Right kidney (tissue), 9 donors: ENCODE results near the gene BMP2K.

Source experiments
- DNase-seq: peaks from one replicate; pipeline ENCODE4 v3.0.0-alpha.2; 2016
- long read RNA-seq, 8 donors: transcript quantifications; one replicate each; lab custom pipeline, GENCODE V29; 2026

Gene BMP2K
- long read RNA-seq, donor 1 = 0 reads
- long read RNA-seq, donor 2 = 0 reads
- long read RNA-seq, donor 3 = 0 reads
- long read RNA-seq, donor 4, partial matches to known transcripts = 0 of 2 reads
- long read RNA-seq, donor 4, other reads (novel, unspliced or antisense) = 0 of 2 reads
- long read RNA-seq, donor 5 = 0 reads
- long read RNA-seq, donor 6 = 0 reads
- long read RNA-seq, donor 7, partial matches to known transcripts = 0 of 2 reads
- long read RNA-seq, donor 7, other reads (novel, unspliced or antisense) = 0 of 2 reads
- long read RNA-seq, donor 8, partial matches to known transcripts = 0 of 1 reads
- long read RNA-seq, donor 8, other reads (novel, unspliced or antisense) = 0 of 1 reads

- peak; percentile 93 for DNase-seq
Observed at GRCh38 chr4:78776079-78776728, at the start of gene BMP2K. Gene BMP2K, plus strand, starts transcription at chr4:78776350. Its CDS starts 194 bp downstream, at chr4:78776544.

DNA sequence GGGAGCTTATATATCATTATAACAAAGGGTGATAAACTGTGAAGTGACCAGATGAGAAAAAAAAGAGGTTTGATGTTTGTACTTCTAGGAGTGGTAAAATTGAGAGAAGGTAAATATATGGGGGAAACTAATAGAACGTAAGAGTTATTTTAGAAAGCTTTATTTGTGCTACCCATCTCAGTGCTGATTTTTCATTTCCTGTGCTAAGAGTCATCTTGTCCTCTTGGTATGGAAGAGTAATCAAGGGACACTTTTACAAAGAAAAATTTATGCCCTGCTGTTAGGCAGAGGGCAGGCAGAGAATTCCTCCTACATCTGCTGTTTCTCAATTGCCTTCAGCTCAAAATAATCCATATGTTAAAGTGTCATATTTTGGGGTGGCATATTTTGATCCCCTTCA is 49.6 kb upstream of the BMP2K start:
- DNase-seq = no peak

- DNase-seq = no peak
Observed at GRCh38 chr4:78732332-78733104, 43.6 kb upstream of the BMP2K start.

DNA sequence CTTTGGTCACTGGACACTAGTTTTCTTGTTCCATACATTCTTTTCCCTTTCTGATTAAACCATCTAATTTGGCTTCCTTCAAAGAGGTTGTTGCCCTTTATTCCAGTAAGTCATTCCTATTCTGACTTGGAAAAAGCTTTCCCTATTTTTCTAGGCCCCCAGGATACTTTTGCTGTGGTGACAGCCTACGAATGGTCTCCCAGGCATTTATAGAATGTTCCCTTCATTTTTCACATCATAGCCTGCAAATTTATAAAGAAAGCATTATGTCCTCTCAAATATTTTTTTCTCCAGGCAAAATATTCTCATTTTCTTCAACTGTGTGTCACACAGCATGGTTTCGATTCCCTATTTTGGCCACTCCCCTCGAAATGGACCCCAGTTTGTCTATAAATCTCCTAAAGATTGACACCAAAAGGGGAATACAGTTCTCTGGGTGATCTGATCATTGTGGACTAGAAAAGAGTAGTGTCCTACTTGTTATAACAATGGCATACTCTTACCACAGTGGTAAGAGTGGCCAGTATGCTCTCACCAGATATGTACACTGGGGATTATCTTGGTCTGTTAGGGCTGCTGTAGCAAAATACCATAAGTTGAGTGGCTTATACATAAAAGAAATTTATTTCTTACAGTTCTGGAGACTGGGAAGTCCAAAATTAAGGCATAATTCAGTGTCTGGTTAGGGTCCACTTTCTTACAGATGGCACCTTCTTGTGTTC is 41.5 kb upstream of the BMP2K start:
- no peak for DNase-seq

- DNase-seq = no peak
Observed at GRCh38 chr4:78735697-78736096, 40.5 kb upstream of the BMP2K start.

- DNase-seq = no peak
Observed at GRCh38 chr4:78737035-78737434, 39.1 kb upstream of the BMP2K start.

- no peak for DNase-seq
Observed at GRCh38 chr4:78737973-78738372, 38.2 kb upstream of the BMP2K start.

DNA sequence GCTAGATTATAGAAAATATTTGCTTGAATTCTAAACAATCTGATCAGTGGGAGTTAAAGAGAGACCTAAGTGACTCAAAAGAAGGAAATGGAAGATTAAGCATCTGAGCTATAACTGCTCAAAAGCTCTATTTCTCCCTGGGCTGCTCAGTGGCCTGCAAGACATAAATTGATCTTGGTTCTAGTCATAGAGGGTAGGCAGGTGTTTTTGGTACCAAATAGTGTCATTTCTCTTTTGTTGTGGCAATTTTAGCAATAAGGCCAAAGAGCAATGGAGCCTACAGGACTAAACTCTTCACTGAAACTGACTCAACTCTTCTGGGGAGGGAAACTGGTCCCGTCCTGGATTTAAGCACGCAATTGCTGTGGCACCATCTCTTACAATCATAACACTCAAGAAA is 33.9 kb upstream of the BMP2K start:
- DNase-seq = no peak

DNA sequence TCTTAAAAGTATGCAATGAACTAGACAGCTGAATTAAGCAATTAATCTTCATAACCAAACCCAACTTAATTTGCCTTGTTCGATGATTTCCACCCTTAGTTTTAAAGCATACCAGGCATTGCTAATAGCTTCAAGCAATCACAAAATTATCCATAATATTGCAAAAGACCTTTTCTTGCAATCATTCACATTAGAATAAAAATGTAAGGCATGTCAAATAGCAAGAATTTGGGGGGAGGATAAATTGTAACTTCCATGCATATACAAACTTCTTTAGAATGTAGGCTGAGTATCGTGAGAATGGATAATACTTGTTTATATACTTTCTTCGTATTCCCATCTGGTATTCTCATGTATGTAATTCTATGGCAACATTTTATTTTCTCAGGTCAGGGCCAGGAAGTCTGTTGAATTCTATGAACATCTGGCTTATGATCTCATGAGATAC is 28.7 kb upstream of the BMP2K start:
- no peak for DNase-seq

GRCh38 chr4:78748381-78748780 is 27.8 kb upstream of the BMP2K start:
- DNase-seq = no peak

DNA sequence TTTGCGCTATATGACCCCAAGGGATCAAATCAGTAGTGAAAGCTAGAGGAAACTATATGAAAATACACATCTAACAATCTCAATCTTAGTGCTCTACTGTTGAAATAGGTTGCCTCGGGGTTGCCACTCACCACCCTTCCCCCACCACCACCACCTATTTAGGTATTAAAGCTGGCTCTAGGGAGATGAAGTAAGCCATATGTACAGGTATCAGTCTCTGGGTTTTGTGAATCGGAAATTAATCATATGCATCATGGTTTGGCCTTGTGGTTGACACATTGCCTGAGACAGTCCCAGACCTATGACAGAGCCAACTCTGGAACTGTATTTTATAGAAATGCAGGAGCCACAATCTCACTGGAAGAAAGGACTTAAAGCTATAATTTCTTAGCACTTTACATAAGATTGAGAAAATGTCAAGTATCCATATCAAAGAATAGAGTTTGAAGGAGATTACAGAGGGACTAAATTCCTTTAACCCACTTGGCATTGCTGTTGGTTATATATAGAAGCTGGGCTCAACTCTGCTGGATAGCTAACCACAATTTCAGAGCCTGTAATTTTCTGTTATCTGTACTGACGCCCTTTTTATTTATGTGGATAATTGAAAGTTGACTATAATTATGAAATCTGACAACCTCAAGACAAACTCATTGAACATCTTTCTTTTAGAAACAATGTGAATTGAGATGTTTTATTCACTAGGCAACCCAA is 26.7 kb upstream of the BMP2K start:
- no peak for DNase-seq

- DNase-seq = no peak
Observed at GRCh38 chr4:78749972-78750727, 26.0 kb upstream of the BMP2K start.

- no peak for DNase-seq
Observed at GRCh38 chr4:78753091-78753490, 23.1 kb upstream of the BMP2K start.

DNA sequence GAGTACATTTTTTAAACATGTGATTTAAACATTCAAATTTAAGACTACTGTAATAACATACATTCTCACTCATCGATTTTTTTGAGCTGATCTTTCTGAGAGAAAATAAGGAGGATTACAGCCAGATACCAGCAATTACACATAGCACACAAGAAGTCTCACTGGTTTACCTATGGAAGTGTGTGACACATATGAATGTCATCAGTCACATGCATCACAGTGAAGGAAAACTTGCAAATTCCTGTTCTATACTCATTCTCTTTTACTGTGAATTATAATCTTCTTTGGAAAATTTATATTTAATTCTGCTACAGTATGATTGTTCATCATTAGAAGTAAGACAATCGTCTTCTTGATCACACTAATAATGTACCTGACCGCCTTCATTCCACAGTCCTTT is 21.3 kb upstream of the BMP2K start:
- DNase-seq = no peak

DNA sequence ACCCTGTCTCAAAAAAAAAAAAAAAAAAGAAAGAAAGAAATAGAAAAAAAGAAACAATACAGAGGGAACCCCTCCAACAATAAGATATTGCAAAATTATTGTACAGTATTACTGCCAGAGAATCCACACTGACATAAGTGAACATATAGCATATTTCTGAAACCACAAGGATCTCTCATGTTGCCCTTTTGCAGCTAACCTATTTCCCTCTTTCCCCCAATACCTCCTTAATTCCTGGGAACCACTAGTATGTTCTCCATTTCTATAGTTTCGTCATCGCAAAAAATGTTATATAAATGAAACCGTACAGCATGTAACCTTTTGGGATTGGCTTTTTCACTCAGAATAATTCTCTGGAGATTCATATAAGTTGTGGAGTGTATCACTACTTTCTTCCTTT is 20.0 kb upstream of the BMP2K start:
- no peak for DNase-seq

GRCh38 chr4:78756776-78757175 is 19.4 kb upstream of the BMP2K start:
- no peak for DNase-seq

DNA sequence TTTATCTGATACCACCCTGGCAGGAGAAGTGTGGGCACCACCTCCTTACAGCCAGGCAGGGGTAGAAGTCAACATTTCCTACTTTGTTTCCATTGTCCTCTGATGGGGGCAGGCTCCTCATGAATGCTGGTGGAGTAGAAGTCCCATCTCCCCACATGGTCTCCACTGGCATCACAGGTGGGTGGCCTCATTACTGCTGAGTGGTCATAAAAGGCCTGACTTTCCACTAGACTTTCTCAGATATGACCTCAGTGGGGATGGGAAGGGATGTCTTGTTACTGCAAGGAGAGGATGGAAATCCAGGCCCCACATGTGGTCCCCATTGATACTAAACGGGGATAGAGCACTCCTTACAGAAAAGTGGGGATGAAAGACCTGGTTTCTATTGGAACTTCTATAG is 18.6 kb upstream of the BMP2K start:
- no peak for DNase-seq

DNA sequence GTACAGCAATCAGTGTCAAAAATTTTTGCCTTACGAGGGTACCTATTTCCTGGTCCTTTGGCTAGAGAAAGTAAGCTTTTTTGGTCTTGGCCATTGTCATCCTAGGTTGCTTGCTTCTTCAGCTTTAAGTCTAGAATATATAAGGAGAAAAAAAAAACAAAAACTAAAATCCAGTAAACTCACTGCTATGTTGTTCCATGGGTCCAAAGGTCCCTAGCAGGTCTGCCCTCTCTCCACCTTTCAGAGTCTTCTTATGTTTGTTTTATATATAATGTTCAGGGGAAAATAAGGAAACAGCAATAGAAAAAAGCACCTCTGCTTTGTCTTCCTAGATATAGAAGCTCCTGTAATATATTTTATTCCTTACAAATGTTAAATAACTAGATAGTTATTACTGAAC is 18.1 kb upstream of the BMP2K start:
- no peak for DNase-seq

GRCh38 chr4:78762529-78762928 is 13.6 kb upstream of the BMP2K start:
- DNase-seq = no peak

GRCh38 chr4:78763251-78763650 is 12.9 kb upstream of the BMP2K start:
- DNase-seq = no peak

- no peak for DNase-seq
Observed at GRCh38 chr4:78763763-78764387, 12.3 kb upstream of the BMP2K start.
